ENCODE measurements around the gene CFAP91.

CFAP91 gene

DNA sequence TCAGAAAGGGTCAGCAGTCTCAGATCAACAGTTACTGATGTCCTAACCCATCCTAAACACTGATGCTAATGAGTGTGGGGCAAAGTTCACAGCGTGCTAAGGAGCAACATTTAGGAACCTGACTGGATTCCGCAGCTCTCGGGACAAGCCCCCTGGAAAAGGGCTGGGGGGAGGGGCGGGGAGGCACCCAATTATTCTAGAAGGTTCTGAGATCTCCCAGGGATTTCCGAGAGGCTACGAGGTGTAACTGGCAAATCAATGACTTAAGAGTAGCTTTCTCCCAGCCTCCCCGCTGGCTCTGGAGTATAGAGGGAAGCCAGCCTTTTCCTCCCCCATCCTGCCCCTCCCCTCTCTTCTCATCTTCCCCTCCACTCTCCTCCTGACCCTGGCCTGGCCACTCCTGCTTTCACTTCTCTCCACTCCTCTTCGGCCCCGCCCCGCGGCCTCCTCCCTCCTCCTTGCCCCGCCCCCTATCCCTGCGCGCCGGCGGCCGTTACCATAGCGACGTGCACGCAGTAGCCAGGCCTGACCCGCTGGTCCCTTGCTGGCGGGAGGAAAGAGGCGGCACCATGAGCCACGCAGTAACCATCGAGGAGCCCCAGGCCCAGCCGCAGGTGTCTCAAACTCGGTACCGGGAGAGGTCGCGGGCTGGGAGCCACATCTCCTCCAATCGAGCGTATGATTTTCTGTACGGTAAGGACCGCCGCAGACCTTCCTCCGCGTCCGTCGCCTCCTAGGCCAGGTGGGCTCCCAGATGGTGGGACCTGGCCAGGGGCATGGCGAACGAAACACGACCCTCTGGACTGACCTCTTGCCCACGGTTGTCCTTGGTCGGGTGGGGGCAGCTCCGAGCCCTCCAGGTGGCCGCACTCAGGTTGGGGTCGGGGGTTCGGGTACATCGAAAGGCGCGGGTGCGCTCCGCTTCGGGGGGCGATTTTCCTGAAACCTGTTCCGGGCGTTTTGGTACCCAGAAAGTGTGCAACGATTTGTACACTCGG is at the start of gene CFAP91:
Gene CFAP91, plus strand, starts transcription at position 493 of the 998 bp plus-strand sequence. Its CDS starts 77 bp downstream, at position 570.
- DNase-seq: peak; percentile 90

DNA sequence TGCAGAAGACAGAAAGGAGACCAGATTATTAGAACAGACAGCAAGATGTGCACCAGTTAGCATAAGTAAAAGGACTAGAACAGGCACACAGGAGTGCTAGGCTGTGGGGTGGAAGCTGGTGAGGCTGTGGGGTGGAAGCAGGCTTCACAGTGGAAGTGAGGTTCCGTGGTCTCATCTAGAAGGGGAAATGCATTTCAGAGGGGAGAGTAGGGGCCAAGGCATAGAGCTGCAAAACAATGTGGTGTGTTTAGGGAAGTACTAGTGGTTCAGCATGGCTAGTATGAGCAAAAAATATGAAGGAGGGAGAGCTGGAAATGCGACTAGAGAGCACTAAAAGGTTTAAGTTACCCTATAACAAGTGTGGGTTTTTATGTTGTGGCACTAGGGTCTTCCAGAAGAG is 48.9 kb upstream of the CFAP91 start:
- no peak for DNase-seq

DNA sequence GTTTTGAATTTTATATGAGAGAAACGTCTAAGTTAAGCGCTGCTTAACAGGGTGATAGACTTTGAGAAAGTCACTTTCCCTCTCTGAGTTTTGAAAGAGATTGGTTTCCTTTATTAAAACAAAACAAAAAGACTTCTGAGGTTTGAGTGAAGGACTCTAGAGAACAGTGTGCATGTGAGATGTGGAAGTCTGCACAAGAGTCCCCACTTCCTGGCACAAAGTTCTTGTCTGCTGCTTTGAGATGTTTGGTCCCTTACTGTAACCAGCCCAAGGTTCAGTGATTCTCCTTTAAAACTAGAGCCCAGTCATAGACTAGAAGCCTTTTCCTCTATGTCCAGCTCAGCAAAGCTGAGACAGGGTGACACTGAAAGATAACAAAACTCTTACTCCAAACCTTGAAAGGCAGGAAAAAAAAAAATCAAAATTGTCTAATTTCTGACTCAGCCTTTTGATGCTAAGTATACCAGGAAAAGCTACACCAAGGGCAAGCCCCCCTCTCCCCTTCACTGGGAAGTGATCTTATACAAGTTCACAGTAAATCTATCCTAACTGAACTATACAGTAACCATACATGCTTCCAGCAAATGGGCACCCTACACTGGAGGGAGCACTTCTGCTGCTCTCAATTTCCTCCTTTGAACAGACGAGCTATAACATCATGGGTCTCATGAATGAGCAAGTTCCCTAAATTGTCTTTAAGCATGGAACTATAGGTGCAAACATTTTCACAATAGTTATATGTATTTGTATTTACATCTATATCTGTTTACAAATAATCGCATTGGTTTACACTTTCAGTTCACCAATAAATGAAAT is 44.7 kb upstream of the CFAP91 start:
- no peak for DNase-seq

DNA sequence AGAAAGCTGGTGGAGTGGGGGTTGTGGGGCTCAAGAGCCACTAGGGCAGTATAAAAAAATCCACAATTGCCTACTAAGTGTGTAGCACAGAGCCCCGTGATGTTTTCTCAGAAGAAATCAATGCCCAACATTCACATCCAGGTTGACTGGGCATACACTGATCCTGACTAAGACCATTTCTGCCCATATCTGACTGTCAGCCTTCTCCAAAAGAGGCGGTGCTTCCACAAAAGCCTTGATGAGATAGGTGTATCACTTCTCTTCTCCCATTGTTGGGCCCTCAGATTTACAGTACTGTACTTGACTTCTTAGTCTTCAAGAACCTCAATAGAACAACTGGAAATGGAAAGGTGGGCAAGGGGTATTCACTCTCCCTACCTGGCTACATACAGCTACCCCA is 43.8 kb upstream of the CFAP91 start:
- no peak for DNase-seq

DNA sequence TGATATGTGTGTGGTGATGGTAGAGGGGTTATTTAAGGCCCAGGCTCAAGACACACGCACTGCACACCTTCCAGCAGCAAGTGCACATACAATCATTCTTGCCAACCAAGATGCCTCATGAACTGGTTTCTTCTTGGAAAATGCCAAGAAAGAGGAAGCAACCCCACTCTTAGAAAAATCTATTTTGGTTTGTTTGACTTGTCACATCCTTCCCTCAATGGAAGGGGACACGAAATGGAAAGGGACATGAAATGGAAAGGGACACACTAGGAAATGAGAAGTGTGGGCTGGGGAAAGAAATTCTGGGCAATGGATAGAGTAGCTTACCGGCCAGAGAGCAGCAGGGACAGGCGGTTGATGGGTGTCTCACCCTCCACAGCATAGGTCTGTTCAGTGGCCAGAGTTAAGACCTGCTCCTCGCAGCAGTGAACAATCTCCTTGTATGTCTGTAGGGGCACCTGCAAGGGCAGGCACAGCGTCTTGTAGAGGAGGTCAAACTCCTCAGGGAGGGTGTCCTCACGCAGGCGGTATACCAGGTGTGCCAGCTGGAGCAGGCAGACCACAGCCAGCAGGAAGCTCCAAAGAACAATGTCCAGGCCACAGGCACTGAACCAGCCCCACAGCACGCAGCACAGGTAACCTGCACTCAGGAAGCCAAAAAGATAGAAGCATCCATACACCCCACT is 43.1 kb upstream of the CFAP91 start:
- no peak for DNase-seq

DNA sequence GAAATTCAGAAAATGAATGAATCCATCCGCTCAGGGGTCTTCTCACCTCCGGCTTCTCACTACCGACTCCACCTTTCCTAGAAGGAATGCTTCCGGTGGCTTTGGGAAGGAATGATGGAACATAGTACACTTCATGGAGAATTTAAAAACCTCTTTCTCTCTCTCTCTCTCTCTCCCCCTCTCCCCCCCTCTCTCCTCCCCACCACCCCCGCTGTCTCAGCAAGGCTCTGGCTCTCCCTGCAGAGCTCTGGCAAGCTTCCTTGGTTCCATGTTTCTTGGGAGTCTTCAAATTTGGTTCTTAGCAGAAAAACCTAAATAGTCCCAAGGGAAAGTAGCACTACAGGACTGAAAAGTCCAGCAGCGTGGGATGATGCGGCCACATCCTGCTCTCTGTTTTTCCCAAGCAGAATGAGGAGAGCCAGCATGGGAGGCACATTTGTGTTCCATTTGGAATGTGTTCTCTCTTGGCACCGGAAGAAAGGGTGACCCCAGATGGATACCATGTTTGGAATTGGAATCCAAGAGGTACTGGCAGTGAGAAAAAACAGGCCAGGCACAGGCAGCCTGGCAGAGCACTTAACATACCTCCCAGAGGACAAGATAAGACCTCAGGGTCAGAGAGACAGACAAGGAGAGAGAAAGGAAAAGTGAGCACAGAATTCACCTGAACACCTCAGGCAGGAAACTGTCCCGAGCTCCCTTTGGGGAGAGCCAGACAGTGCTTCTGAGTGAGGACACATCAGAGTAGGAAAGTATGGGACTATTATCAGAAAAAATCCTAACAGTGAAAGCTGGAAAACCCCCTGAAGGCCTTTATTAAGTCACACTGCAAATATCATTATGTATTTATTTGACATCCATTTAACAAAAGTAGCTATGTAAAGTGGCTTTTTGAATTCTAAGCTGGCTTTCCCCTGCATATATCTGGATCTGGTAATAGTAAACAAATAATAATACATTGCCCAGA is 42.1 kb upstream of the CFAP91 start, which contains the start of gene POPDC2:
Gene POPDC2, minus strand, starts transcription at position 116 of the 967 bp plus-strand sequence. CDS start 166 bp downstream, outside the sequence.
- DNase-seq: no peak

DNA sequence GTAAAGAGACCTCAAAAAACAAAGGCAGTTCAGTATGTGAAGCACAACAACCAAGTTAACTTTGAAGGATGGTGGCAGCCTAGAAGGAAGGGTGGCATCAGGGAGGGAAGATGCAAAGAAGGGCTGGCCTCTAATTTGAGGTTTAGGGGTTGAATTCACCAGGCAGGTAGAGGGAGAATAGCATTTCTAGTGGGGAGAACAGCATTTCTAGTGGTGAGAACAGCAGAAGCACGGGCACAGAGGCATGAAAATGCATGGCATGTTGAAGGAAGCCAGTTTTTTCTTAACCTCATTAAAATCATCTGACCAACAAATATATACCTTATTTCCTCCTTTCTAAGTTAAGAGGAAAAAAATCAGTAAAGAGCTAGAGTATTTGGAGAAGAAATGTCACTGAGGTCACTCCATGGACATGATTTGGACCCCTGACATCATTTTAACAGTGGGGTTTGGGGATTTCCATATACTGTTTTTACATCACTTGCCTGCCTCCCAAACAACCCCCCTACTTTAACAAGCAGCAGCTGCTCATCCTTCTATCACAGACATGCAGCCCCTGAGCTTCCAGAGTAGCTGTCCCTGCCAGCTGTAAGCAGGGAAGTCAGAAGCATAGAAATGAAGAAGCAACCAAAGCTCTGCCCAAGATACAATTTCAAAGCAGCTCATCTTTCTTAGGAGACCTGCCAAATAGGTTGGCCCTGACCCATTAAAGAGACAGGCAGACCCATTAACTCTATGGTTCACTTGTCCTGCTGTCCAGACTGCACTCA is 40.0 kb upstream of the CFAP91 start:
- no peak for DNase-seq

DNA sequence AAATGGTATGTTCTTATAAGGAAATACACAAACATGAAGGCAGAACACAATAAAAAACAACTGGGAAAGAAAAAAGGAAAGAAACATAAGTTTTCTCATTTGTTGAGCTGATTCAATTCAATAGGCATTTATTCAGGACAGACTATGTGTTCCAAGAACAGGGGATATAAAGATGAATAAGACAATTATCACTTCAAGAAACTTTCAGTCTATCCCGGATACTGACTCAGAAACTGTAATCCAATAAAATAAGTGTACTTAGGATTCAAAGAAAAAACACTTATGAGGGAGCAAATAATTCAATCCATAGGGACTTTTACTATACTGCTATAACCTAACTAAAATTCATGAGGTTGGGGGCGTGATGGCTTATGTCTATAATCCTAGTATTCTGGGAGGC is 38.9 kb upstream of the CFAP91 start:
- DNase-seq: no peak

DNA sequence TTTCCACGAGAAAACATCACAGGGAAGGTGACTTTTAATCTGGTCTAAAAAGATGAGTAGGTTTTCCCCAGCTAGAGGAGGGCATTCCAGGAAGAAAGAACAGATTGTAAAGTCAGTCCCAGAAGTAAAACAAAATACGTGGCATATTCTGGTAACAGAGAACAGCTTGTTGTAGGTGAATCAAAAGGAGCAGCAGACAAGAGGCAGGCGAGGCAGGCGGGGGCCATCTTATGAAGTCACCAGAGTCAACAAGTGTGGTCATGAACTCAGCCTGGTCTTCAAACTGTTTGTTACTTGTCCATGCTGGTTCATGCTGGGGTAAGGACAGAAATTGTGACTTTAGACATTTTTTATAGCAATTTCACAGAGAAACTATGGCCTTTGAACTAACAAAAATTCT is 38.5 kb upstream of the CFAP91 start:
- no peak for DNase-seq

DNA sequence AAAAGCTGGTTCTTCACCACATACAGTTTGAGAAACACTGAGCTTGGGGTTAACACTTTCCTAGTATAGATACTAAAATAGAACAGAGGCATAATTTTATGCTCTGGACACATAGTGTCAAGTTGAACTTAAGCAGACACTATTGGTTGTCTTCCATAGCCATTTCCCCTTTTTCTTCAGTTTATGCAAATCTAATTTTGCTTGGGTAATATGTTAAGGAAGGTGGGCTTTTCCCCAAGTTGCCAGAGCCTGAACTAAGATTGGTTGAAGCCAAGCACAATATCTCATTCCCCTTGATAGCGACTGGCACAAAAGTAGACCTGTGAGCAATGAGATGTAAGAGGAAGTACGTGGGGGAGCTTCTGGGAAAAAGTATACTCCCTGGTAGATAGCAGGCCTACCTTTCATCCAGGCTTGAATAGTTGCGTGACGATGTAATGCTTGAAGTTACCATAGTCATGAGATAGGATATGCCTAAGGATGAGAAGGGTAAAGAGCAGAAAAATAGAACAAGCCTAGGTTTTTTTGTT is 37.9 kb upstream of the CFAP91 start:
- no peak for DNase-seq

DNA sequence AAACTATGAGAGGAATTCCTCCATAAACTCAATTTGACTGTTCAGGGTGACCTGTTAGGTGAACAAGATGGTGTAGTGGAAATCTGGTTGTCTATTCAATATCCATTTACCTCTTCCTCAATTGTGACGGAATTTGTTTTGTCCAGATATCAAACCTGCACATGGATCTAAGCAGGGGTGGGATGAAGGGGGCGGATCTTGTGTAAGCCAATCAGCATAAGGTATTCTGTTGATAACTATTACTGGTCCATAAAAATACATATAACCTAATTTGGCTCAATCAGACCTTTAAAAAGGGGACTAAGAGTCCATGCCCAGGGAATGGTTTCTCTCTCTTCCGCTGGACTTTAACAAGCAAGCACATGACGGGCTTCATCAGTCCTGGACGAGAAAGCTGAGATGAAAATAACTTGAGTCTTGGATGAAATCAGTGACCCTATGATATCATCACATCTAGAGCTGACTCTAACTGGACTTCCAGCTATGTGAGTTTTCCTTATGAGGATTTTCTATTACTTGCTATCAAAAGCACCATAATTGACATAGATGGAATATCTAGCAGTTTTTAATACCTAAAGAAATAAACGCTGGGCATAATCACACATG is 36.8 kb upstream of the CFAP91 start:
- no peak for DNase-seq

DNA sequence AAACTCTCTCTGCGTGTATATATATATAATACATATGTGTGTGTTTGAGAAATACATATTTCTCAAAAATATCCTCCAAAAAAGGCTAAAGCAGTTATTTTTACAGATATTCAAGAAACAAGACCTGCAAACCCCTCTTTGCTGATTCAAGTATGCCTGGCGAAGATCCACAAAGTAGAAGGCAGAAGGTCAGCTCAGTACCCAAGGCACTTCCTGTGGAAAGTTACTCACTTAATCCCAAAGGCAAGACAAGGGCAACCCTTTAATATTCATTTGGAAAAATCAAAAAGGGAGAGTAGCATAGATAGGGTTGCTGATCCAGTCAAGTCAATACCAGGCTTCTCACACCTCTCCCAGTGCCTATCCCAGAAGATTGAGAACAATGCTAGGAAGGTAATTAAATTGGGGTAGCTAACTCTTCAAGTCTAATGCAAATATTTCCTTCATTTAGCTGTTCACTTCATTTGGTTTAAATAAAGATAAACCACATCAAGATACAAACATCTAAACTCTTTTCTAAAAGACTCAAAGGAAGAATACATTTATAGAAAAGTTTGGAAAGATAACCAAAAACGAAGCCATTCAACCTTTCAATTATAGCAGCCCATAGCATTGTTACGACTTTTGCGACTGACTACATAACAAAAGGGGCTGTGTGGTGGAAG is 32.8 kb upstream of the CFAP91 start:
- no peak for DNase-seq

DNA sequence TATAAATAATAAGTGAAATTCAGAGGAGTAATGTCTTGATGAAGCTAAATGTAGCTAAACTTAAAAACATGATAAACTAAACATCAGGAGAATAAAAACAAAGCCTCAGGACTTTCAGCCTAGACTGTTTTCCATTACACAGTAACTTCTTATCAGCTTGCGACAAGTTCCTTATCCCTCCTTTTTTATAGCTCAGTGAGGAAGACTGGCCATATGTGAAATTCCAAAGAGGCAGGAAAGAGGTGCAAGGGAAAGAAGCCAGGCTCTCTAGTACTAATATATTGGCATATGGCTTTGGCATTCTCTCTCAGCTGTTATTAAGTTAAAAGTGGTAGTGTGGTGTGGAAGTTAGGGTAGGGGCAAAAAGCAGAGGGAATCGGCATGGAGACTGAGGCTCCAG is 30.0 kb upstream of the CFAP91 start:
- DNase-seq: no peak

DNA sequence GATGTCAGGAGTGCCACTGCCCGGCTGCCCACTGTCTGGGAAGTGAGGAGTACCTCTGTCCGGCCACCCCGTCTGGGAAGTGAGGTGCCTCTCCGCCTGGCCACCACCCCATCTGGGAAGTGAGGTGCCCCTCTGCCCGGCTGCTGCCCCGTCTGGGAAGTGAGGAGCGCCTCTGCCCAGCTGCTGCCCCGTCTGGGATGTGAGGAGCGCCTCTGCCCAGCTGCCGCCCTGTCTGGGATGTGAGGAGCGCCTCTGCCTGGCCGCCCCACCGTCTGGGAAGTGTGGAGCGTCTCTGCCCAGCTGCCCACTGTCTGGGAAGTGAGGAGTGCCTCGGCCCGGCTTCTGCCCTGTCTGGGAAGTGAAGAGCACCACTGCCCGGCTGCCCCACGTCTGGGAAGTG is 28.9 kb upstream of the CFAP91 start:
- no peak for DNase-seq

DNA sequence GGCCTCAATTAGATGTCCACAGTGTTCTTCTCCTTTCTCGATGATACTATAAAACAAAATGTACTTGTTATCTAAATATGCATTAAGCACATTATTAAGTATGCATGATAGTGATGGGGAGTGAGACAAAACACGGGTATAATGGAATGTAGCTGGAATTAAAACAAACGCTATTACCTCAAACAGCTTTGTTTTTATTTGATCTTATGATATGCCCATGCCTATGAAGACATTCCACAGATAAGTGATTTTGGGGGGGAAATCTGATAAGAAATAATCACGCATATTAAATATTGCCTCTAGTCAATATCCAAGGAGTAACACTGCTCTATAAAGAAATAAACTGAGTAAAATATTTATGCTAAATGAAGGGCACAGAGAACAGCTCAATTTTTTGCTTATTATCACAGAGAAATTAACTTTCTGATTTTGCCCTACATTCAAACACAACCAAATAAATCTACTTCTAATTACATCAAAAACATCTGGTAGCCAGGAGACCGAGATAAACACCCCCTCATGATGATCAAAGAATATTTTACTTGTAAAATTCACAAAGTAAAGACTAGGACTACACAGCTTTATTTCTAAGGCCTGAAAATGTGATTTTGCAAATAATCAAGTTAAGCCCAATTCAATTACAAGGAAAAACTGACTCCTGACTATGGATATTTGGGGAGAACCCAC is 27.5 kb upstream of the CFAP91 start:
- no peak for DNase-seq

DNA sequence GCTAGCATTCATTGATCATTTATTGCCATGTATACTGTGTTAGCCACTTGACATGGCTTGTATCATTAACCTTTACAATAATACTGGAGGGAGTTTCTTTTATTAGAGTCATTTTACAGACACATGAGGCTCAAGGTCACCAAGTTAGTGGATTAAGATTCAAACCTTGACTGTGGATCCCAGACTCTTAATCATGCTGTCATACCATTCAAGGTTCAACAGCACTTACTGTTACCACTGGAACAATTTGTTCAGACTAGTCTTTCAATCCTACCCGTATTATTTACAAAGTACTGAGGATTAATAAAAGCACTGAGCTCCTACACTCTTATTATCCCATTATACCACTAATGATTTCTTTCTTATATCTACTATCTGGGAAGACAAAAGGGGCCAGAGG is 26.8 kb upstream of the CFAP91 start:
- DNase-seq: no peak

DNA sequence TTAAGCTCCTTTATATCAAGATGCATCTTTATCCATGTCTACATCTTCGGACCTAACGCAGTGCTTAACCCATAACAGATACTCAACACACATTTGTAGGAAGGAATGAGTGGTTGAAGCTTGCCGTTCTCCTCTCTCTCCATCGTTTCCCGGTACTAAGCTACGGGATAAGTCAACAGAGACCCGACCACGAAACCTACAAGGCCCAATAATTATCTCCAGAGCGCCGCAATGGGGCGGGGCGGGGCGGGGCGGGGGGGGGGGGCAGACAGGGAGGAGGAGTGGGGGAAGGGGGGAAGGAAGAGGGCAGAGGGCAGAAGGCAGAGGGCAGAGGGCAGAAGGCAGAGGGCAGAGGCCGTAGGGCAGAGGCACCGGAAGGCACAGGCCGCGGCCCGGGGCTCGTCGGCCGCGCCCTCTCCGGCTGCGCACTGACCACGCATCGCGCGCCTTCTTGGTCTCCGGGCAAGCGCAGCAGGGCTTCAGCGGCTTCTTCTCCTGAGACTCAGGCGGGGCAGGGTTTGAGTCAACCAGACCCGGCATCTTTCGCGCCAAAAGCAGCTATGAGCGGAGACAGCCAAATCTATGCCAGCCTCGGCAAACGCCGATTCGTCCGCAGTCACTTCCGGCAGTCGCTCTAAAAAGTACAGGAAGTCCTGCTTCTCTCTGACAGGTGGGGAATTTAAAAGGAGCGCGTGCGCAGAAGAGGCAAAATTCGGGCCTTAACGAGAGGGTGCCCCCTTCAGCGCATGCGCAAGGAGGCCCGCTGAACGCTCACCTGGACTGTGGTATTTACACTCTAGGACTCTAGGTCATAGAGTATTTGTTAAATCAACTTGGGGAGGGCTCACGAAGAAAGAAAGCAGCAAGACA is 25.8 kb upstream of the CFAP91 start, which contains the start of gene COX17:
Gene COX17, minus strand, starts transcription at position 636 of the 870 bp plus-strand sequence. Its CDS starts 96 bp downstream, at position 540.
- DNase-seq: peak; percentile 95

DNA sequence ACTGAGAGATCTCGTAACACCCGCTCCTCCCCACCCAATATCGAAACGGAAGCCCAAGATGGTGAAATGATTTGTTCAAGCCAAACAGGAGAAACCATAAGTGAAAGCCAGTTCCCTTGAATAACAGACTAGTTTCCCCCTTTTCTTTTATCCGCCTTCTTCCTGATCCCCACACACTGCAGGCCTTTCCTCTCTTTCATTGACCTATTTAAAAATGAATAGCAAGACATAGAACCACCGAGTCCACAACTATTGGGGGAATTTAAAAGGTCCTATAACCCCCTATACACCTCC is 25.2 kb upstream of the CFAP91 start:
- DNase-seq: no peak
